ENCODE results near the gene SLC30A4. TPM values are rescaled to one million over a fixed set of nuclear protein-coding genes. Genes with fewer than 3 reads are reported as not detected.

The SLC30A4 gene
- total and polyA plus RNA-seq, 2 of the 4 experiments (the other 2 are of a cell fraction) = 2.1 to 5.6 TPM

DNA sequence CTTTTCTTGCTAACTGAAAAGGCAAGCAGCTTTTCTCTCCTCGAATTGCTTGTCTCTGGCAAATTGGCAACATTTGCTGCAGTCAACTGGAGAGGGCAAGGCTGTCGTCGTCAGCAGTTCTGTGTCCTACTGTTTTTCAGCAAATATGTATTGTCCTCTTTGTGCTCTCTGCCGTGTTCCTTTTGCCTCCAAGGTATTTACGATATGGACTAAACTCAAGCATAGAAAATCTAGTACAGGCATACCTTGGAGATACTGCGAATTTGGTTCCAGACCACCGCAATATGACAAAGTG, 558 bp upstream of the SLC30A4 start:
- in situ Hi-C loops (cut with MboI; ENCODE audit: low sequenced_read_pairs) = no loop called here
- Histone ChIP-seq H3K79me1 (ENCODE audit: low read depth in 1 of 2, low read length in 2 of 2) (peaks cover 0 to 4% of the 10 kb centered on the region in 2 experiments; a peak in 2 of 4 replicates), H3K27me3 (ENCODE audit: control insufficient read depth, insufficient read depth, low read length) (no peaks in the 10 kb centered on the region), H2BK120ac (ENCODE audit: low read depth, low read length) (peak overlapping the region; percentile 45; the same call in 1 of the 2 replicates), H3K4me3 (ENCODE audit: insufficient read depth, low read depth, low read length) (peak overlapping the region; percentile 83), H3K18ac (ENCODE audit: low read depth, low read length) (peak overlapping the region; percentile 30), H2BK20ac (ENCODE audit: low read depth, low read length) (no peak overlapping the region), H3K4ac (ENCODE audit: low read depth, low read length) (peak overlapping the region; percentile 2), H3K9ac (ENCODE audit: low read depth, low read length) (peak overlapping the region; percentile 66), H2BK15ac (ENCODE audit: low read depth, low read length) (peak overlapping the region; percentile 1; the same call in 1 of the 3 replicates), H3K4me1 (ENCODE audit: control insufficient read depth, insufficient read depth, low read length) (no peaks in the 10 kb centered on the region), H3K27ac (ENCODE audit: insufficient read depth, low read length) (peak overlapping the region; percentile 13), H3K9me3 (ENCODE audit: control insufficient read depth, insufficient read depth, low read length) (no peaks in the 10 kb centered on the region), H2AFZ (replicated peaks; ENCODE audit: low read length, poor library complexity) (peak overlapping the region; percentile 91), H2AK5ac (ENCODE audit: low read depth, low read length) (no peak overlapping the region), H2BK5ac (ENCODE audit: low read depth, low read length, poor library complexity, severe bottlenecking) (no peak overlapping the region), H3K9me1 (ENCODE audit: insufficient read depth, low read length) (no peaks in the 10 kb centered on the region), H3K4me2 (ENCODE audit: low read depth, low read length) (peak overlapping the region; percentile 86), H3K36me3 (ENCODE audit: control insufficient read depth, insufficient read depth, low read length) (no peaks in the 10 kb centered on the region), H4K8ac (ENCODE audit: low read depth in 2 of 2, low read length in 2 of 2) (peak overlapping the region; percentile 53 to 74), H3K56ac (ENCODE audit: extremely low read depth, insufficient read depth, low read length) (peak overlapping the region; percentile 36; the same call in 1 of the 2 replicates), H4K91ac (ENCODE audit: insufficient read depth, low read depth, low read length) (peak overlapping the region; percentile 18), H4K5ac (ENCODE audit: low read depth, low read length) (peak overlapping the region; percentile 61), H4K20me1 (ENCODE audit: insufficient read depth, low read length) (no peaks in the 10 kb centered on the region), H3K14ac (replicated peaks; ENCODE audit: low read depth, low read length) (peak overlapping the region; percentile 3; the same call in 1 of the 2 replicates), H3K23ac (ENCODE audit: low read depth, low read length) (no peak overlapping the region), H2AK9ac (replicated peaks; ENCODE audit: low read depth, low read length, poor library complexity) (peak overlapping the region; percentile 85)
- no peak; the same call in 1 of the 2 replicates for ATAC-seq (ENCODE audit: low read depth)
- BruUV-seq (replicated peaks) = no TSS peak
- 6% methylated on average over 4 of the region's 7 CpGs; no CpG with 5 or more reads in 1 of the 2 experiments for WGBS, 2 experiments (ENCODE audit: extremely low coverage in 2 of 2, insufficient read length in 1 of 2)
- POLR2A ChIA-PET (ENCODE audit: unreplicated experiment) = no interaction called here
- peak; percentile 25 for DNase-seq
- dilution Hi-C loops (cut with HindIII; ENCODE audit: low sequenced_read_pairs, unreplicated experiment) = no loop called here
- intact Hi-C loops (cut with micrococcal nuclease) = loop anchor here (2.0 to 5.0 kb wide), 2 partner anchors 64 to 89 kb away; partner anchors contain the start of gene BLOC1S6
- TF ChIP-seq, protein P1, sequence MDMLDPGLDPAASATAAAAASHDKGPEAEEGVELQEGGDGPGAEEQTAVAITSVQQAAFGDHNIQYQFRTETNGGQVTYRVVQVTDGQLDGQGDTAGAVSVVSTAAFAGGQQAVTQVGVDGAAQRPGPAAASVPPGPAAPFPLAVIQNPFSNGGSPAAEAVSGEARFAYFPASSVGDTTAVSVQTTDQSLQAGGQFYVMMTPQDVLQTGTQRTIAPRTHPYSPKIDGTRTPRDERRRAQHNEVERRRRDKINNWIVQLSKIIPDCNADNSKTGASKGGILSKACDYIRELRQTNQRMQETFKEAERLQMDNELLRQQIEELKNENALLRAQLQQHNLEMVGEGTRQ (IDR thresholded peaks at IDR 0.05; ENCODE audit: low read depth, low read length) = no peak
- TF ChIP-seq NFE2L2 (IDR thresholded peaks at IDR 0.05; ENCODE audit: low read depth, low read length) (no peak), MAFK (IDR thresholded peaks at IDR 0.05; ENCODE audit: low read depth, low read length) (0 out of 2 replicates have a peak, but pooled peaks have one; percentile 15), BHLHE40 (IDR thresholded peaks at IDR 0.05; ENCODE audit: low read depth, low read length) (no peak), CHD1 (IDR thresholded peaks at IDR 0.05; ENCODE audit: low read depth, low read length) (no peak), FOS (IDR thresholded peaks at IDR 0.05; ENCODE audit: low read depth, low read length) (no peak)
- CTCF ChIA-PET = no interaction called here
